GM19438 (cell line): ENCODE measurements around the gene KAT6B.
A peak's percentile ranks its signal among the peaks of the same experiment; 100 is the strongest.
"Not testable (repeated sequence)": the region's sequence is repeated elsewhere in the genome, so short reads cannot be mapped to it uniquely, and the experiment has no call there.

ENCODE experiments used
- ATAC-seq: cut with Tn5 transposase; IDR thresholded peaks from one replicate; pipeline ENCODE4 v1.9.1; 2021; ENCODE audit warnings: low read depth; ENCODE audit not compliant: unreplicated experiment

The KAT6B gene

DNA sequence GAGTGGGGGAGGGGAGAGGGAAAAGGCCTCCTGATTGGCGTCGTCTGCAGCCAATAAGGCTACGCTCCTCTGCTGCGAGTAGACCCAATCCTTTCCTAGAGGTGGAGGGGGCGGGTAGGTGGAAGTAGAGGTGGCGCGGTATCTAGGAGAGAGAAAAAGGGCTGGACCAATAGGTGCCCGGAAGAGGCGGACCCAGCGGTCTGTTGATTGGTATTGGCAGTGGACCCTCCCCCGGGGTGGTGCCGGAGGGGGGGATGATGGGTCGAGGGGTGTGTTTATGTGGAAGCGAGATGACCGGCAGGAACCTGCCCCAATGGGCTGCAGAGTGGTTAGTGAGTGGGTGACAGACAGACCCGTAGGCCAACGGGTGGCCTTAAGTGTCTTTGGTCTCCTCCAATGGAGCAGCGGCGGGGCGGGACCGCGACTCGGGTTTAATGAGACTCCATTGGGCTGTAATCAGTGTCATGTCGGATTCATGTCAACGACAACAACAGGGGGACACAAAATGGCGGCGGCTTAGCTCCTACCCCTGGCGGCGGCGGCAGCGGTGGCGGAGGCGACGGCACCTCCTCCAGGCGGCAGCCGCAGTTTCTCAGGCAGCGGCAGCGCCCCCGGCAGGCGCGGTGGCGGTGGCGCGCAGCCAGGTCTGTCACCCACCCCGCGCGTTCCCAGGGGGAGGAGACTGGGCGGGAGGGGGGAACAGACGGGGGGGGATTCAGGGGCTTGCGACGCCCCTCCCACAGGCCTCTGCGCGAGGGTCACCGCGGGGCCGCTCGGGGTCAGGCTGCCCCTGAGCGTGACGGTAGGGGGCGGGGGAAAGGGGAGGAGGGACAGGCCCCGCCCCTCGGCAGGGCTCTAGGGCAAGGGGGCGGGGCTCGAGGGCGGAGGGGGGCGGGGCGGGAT is at the start of gene KAT6B:
KAT6B (plus strand) TSS at position 459 of the 903 bp plus-strand sequence. CDS start 16,258 bp downstream, outside the sequence.
- ATAC-seq = peak; percentile 86

- ATAC-seq = no peak
Measured at GRCh38 chr10:74778436-74779094, 47.8 kb upstream of the KAT6B start.

GRCh38 chr10:74781870-74782269 is 44.5 kb upstream of the KAT6B start:
- ATAC-seq = not testable (repeated sequence)

GRCh38 chr10:74784462-74784861 is 41.9 kb upstream of the KAT6B start:
- no peak for ATAC-seq

- no peak for ATAC-seq
Measured at GRCh38 chr10:74786126-74786525, 40.3 kb upstream of the KAT6B start.

DNA sequence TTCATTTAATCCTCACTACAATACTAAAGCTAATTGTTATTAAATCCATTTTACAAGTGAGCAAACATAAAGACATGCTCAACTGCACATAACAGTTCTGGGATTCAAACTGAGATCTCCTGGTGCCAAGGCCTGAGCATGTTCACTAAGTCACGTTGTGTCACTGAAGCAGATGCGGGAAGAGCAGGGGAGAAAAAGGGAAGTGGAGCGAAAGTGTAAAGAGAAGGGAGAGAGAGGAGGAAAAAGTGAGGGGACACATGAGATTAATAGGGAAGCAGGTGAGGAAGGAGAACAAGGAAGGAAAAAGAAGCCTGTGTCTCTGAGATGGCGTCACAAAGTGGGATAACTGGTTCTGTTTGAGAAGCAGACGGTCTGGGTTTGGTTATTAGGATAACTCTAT is 38.9 kb upstream of the KAT6B start:
- no peak for ATAC-seq

DNA sequence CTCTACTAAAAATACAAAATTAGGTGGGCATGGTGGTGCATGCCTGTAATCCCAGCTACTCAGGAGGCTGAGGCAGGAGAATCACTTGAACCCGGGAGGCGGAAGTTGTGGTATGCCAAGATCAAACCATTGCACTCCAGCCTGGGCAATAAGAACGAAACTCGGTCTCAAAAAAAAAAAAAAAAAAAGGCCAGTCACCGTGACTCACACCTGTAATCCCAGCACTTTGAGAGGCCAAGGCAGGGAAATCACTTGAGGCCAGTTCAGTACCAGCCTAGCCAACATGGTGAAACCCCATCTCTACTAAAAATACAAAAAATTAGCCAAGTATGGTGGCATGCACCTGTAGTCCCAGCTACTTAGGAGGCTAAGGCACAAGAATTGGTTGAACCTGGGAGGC is 34.4 kb upstream of the KAT6B start:
- not testable (repeated sequence) for ATAC-seq

GRCh38 chr10:74792726-74793125 is 33.7 kb upstream of the KAT6B start:
- ATAC-seq = no peak

DNA sequence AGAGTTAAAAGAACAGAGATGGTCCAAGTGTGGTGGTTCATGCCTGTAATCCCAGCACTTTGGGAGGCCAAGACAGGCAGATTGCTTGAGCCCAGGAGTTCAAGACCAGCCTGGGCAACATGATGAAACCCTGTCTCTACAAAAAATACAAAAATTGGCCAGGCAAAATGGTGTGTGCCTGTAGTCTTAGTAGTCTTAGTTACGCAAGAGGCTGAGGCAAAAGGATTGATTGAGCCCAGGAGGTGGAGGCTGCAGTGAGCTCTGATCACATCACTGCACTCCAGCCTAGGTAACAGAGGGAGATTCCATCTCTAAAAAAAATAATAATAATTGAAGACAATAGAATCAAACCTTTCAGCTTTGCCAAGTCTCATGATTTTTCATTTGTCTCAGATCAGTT is 33.2 kb upstream of the KAT6B start:
- not testable (repeated sequence) for ATAC-seq

DNA sequence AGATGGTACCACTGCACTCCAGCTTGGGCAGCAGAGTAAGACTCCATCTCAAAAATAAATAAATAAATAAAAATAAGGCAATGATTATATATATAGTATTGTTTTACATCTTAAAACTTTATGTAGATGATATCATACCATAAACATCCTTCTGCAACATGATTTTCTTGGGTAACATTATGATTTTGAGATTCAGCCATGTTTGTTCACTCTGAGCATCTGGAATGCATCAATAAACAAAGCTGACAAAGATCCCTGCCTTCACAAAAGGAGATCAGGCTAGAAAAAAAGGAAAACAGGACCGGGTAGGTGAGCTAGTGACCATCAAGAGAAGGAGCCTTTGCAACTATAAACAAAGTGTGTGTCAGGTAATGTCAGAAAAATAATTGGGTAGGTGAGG is 31.9 kb upstream of the KAT6B start:
- ATAC-seq = no peak

GRCh38 chr10:74797550-74797949 is 28.9 kb upstream of the KAT6B start:
- no peak for ATAC-seq

DNA sequence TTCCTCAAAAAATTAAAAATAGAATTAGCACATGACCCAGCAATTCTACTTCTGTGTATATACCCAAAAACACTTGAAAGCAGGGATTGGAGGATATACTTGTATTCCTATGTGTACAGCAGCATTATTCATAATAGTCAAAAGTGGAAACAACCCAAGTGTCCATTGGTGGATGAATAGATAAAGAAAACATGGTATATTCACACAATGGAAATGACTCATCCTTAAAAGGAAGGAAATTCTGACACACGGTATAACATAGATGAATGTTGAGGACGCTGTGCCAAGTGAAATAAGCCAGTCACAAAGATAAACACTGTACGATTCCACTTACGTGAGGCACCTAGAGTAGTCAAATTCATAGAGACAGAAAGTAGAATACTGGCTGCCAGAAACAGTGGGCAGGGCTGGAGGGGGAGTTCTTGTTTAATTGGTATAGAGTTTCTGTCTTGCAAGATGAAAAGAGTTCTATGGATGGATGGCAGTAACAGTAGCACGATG is 26.6 kb upstream of the KAT6B start:
- ATAC-seq = no peak

DNA sequence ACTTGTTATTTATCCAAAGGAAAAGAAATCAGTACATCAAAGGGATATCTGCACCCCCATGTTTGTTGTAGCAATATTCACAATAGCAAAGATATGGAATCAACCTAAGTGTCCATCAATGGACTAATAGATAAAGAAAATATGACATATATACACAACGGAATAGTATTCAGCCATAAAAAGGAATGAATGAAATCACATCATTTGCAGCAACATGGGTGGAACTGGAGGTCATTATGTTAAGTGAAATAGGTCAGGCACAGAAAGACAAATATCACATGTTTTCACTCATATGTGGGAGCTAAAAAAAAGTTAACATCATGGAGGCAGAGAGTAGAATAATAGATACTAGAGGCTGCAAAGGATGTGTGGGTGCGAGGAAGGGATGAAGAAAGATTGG is 25.0 kb upstream of the KAT6B start:
- ATAC-seq = no peak

DNA sequence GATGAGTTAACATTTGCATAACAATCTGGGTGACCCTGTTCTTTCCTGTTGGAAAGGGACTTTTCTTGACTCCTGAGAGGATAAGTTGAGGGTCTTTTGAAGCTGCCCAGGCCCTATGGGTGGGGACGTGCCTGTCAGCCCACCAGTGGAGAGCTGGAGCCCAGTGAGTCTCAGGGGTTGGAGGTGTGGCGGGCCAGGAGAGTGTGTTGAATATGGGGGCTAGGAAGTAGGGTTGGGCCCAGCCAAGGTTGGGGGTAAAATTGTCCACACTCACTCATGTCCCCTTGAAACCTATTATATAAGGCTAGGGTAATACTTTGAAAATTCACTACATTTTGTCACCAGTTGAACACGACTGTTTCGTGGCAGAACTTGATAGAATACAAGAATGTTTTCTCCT is 17.9 kb upstream of the KAT6B start:
- ATAC-seq = no peak

DNA sequence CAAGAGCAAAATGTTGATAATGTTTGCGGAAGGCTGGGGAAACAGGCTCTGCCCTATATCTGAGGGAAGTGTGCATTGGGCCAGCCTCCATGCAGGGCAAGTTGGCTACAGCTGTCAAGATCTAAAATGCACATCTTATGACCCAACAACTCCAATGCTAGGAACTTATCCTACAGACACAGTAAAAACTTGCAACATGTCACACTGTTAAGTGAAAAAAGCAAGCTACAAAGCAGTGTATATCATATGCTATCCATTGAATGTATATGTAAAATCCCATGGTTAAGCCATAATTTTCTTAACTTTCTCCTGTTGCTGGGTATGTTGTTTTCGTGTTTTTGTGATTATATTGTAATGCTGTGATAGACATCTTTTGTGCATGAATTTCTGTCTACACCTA is 16.3 kb upstream of the KAT6B start:
- ATAC-seq = no peak

DNA sequence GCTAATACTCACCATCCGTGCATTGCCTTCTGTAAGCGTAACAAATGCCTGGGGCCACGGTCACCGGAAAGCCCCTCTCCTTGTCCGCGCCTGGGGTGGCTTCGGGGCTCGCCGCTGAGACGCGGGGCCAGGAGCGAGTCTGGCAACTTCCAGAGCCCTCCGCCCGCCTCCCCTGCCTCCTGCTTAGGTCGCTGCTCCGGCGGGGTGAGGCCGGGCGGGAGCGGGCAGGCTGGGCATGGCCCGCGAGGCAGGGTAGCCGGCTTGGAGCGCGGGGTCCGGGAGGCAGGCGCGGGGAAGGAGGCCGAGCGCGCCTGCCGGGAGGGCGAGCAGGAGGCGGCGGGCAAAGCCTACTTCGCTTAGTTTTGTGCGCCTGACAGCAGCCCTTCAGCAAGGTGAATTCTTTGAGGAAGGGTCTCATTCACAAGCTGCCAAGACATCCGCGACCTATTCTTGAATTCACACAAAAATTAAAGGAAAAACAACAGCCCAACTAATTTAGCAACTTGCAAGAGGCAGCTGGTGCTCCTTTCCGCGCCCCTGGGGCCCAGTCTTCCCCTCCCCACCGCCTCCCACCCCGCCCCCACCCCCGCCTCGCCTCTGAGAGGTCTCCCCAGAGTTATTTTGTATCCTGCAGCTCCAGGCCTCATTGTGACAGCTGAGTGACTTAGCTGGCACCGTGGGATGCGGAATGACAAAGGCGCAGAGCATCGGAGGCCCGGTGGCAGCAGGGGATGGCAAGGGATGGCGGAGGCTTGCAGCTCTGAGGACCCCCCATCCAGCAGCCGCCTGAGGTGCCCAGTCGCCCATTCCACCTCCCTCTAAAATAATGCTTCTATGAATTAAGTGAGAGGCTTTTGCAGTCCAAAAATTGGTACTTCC is 12.8 kb upstream of the KAT6B start:
- no peak for ATAC-seq

DNA sequence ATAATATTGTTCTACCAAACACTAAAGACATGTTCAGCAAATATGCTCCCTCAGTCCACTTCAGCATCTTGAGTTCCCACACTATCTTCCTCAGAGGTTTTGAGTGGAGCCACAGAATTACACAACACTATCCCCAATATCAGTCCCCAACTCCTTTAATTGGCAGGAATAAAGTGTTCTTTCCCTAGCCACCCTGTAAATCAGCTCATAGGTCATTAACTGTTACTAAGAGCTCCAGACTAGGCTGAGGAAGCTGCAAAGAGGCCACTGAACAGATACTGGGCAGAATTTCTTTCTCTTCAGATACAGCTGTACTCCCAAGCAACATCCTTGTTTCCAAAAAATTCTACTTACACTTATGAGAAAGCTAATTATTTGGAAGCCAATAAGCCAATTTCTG is 11.6 kb upstream of the KAT6B start:
- ATAC-seq = no peak

GRCh38 chr10:74816824-74817498 is 9.4 kb upstream of the KAT6B start:
- ATAC-seq = no peak

DNA sequence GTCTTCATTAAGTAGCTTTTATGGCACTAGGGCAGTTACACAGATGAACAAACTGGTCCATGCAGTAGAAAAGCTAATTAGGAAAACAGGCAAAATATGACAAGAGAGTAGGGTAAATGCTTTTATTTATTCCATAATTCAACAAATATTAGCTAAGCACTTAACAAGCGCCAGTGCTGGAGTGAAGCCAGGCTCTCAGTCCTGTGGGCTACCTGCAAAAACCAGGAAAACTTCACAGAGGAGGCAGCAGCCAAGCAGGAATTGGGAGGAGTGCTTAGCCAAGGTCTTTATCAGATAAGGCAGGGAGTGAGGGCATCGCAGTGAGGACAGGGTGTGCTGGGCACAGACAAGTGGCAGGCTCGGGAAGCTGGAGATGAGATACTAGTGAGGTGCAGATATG is 4.9 kb upstream of the KAT6B start:
- no peak for ATAC-seq

DNA sequence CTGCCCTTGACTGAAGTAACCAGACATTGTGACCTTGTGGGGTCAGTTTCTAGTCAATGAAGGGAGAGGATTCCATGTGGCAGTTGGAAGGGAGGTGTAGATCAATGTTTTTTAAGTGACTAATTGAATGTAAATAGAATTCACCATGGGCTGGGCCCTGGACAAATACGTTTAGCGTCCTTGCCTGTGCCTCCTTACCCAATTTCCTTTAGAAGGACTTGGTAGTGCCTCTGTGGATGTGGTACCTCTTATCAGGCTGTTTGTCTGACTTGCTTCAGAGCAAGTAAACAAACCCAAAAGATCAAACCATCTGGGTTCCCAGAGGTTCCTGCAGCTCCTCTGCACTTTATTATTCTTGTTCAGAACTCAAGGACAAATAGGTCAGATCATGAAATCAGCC is 4.3 kb upstream of the KAT6B start:
- ATAC-seq = no peak
